ENCODE results near the gene TNFRSF4. TPM values are rescaled to one million over a fixed set of nuclear protein-coding genes. Genes with fewer than 3 reads are reported as not detected.

TNFRSF4 gene
- total RNA-seq, 1 experiment from 2014 or later: 0.37 TPM

DNA sequence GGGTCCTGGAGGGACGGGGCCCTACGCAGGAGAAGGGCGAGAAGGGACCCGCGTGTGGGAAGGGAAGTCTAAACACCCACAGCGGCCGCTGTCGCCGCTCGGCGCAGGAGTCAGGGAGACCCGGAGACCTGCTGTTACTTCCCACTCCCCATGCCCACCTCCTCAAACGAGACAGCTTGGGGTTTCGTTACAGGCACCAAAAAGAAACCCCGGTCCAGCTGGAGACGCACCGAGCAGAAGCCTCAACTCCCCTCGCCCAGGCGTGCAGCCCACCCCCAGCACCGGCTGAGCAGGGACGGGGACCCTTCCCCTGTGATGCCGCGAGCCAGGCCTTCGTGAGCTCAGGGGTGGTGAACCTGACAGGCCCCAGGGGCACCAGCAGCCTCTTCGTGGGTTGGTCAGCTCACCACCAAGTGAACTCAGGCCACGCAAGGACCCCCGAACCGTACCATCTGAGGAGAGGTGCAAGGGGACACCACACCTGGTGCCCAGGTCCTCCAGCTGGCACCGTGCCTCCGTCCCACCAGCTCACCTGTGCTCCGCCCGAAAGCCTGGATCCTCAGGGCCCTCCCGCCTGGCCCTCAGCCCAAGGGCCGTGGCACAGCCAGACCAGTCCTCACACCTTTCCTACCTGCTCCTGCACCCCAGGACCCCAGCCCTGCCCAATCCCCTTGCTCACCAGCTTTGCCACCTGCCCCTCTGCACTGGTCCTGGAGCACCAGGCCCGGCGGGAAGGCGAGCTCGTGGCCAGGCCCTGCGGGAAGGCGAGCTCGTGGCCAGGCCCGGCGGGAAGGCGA is 12.8 kb upstream of the TNFRSF4 start:
- no peak for TF ChIP-seq ELF1 (IDR thresholded peaks at IDR 0.05; ENCODE audit: borderline replicate concordance, low read depth)
- TF ChIP-seq CEBPB (IDR thresholded peaks at IDR 0.05; ENCODE audit: low read depth): no peak
- TF ChIP-seq EGR1 (IDR thresholded peaks at IDR 0.05; ENCODE audit: low read depth): no peak
- TF ChIP-seq, protein P1, sequence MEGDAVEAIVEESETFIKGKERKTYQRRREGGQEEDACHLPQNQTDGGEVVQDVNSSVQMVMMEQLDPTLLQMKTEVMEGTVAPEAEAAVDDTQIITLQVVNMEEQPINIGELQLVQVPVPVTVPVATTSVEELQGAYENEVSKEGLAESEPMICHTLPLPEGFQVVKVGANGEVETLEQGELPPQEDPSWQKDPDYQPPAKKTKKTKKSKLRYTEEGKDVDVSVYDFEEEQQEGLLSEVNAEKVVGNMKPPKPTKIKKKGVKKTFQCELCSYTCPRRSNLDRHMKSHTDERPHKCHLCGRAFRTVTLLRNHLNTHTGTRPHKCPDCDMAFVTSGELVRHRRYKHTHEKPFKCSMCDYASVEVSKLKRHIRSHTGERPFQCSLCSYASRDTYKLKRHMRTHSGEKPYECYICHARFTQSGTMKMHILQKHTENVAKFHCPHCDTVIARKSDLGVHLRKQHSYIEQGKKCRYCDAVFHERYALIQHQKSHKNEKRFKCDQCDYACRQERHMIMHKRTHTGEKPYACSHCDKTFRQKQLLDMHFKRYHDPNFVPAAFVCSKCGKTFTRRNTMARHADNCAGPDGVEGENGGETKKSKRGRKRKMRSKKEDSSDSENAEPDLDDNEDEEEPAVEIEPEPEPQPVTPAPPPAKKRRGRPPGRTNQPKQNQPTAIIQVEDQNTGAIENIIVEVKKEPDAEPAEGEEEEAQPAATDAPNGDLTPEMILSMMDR (IDR thresholded peaks at IDR 0.05 in 2 of 3, conservative IDR thresholded peaks at IDR 0.05 in 1 of 3; ENCODE audit: borderline replicate concordance in 1 of 3, insufficient read depth in 1 of 3, low read depth in 2 of 3, low read length in 2 of 3): no peak
- no peak for TF ChIP-seq SRF (IDR thresholded peaks at IDR 0.05; ENCODE audit: low read depth)
- TF ChIP-seq, protein P2, sequence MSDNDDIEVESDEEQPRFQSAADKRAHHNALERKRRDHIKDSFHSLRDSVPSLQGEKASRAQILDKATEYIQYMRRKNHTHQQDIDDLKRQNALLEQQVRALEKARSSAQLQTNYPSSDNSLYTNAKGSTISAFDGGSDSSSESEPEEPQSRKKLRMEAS (IDR thresholded peaks at IDR 0.05): no peak
- TF ChIP-seq SP1 (IDR thresholded peaks at IDR 0.05; ENCODE audit: low read depth): no peak
- TF ChIP-seq POLR2AphosphoS5 (IDR thresholded peaks at IDR 0.05; ENCODE audit: low read depth, low read length): no peak
- TF ChIP-seq, protein P3, sequence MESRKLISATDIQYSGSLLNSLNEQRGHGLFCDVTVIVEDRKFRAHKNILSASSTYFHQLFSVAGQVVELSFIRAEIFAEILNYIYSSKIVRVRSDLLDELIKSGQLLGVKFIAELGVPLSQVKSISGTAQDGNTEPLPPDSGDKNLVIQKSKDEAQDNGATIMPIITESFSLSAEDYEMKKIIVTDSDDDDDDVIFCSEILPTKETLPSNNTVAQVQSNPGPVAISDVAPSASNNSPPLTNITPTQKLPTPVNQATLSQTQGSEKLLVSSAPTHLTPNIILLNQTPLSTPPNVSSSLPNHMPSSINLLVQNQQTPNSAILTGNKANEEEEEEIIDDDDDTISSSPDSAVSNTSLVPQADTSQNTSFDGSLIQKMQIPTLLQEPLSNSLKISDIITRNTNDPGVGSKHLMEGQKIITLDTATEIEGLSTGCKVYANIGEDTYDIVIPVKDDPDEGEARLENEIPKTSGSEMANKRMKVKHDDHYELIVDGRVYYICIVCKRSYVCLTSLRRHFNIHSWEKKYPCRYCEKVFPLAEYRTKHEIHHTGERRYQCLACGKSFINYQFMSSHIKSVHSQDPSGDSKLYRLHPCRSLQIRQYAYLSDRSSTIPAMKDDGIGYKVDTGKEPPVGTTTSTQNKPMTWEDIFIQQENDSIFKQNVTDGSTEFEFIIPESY (IDR thresholded peaks at IDR 0.05; ENCODE audit: extremely low read depth, insufficient replicate concordance, low read length): no peak
- no peak for TF ChIP-seq RAD21 (IDR thresholded peaks at IDR 0.05; ENCODE audit: low read depth)
- TF ChIP-seq, protein P4, sequence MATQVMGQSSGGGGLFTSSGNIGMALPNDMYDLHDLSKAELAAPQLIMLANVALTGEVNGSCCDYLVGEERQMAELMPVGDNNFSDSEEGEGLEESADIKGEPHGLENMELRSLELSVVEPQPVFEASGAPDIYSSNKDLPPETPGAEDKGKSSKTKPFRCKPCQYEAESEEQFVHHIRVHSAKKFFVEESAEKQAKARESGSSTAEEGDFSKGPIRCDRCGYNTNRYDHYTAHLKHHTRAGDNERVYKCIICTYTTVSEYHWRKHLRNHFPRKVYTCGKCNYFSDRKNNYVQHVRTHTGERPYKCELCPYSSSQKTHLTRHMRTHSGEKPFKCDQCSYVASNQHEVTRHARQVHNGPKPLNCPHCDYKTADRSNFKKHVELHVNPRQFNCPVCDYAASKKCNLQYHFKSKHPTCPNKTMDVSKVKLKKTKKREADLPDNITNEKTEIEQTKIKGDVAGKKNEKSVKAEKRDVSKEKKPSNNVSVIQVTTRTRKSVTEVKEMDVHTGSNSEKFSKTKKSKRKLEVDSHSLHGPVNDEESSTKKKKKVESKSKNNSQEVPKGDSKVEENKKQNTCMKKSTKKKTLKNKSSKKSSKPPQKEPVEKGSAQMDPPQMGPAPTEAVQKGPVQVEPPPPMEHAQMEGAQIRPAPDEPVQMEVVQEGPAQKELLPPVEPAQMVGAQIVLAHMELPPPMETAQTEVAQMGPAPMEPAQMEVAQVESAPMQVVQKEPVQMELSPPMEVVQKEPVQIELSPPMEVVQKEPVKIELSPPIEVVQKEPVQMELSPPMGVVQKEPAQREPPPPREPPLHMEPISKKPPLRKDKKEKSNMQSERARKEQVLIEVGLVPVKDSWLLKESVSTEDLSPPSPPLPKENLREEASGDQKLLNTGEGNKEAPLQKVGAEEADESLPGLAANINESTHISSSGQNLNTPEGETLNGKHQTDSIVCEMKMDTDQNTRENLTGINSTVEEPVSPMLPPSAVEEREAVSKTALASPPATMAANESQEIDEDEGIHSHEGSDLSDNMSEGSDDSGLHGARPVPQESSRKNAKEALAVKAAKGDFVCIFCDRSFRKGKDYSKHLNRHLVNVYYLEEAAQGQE (IDR thresholded peaks at IDR 0.05; ENCODE audit: low read depth): no peak
- Histone ChIP-seq H3K27me3 (ENCODE audit: insufficient read depth, low read length) (no peaks in the 10 kb centered on the region), H3K9me3 (ENCODE audit: control insufficient read depth in 1 of 2, insufficient read depth in 1 of 2, low read depth in 1 of 2, low read length in 2 of 2) (no peaks in the 10 kb centered on the region), H3K79me2 (ENCODE audit: insufficient read depth, low read length) (peaks cover 83% of the 10 kb centered on the region), H3K36me3 (ENCODE audit: control insufficient read depth in 1 of 2, insufficient read depth in 2 of 2, low read length in 2 of 2) (peaks cover 22 to 30% of the 10 kb centered on the region in 2 experiments), H3K9me2 (ENCODE audit: insufficient read depth) (no peaks in the 10 kb centered on the region), H3K4me3 (replicated peaks in 1 of 2; ENCODE audit: low read depth in 1 of 2, low read length in 2 of 2) (no peak overlapping the region), H3K9ac (ENCODE audit: low read length) (no peak overlapping the region), H3K4me1 (ENCODE audit: control insufficient read depth in 1 of 2, insufficient read depth in 2 of 2, low read length in 2 of 2) (peaks cover 3 to 11% of the 10 kb centered on the region in 2 experiments; a peak in 1 of 4 replicates), H3K4me2 (ENCODE audit: low read length) (no peak overlapping the region), H2AFZ (ENCODE audit: low read depth, low read length, poor library complexity, severe bottlenecking) (no peak overlapping the region), H3K27ac (ENCODE audit: low read depth, low read length) (no peak overlapping the region), H4K20me1 (ENCODE audit: insufficient read depth) (no peaks in the 10 kb centered on the region)
- intact Hi-C loops (cut with micrococcal nuclease): no loop called here
- no TSS peak for BruUV-seq (replicated peaks)
- RAD21 ChIA-PET (ENCODE audit: low non-redundant PET in 1 of 2, low total read pairs in 2 of 2, uncharacterized antibody in 2 of 2, unreplicated experiment in 2 of 2): no interaction called here
- POLR2A ChIA-PET: no interaction called here
- DNase-seq (ENCODE audit: low read depth, low spot score): no peak
- CTCF ChIA-PET: no interaction called here
- no peak for ATAC-seq

Measured in HCT116 (cell line).